Osteoblast (primary cell): ENCODE measurements around the gene PRSS3. TPM values are rescaled to one million over a fixed set of nuclear protein-coding genes. Genes with fewer than 3 reads are reported as not detected.

Experiments
- DNase-seq: peaks from one replicate; pipeline ENCODE4 v3.0.0; 2011; ENCODE audit warnings: low spot score, mixed read lengths; ENCODE audit not compliant: insufficient read length; ENCODE audit errors: missing footprints
- H2AFZ ChIP-seq: 2 replicates; pipeline ENCODE4 v1.6.0; 2011; ENCODE audit warnings: mild to moderate bottlenecking, low read length
- H3K27ac ChIP-seq: 2 replicates; pipeline ENCODE4 v1.5.1; 2011; ENCODE audit warnings: mild to moderate bottlenecking, low read depth, low read length, moderate library complexity
- H3K27me3 ChIP-seq: 2 replicates; pipeline ENCODE4 v1.6.0; 2012; ENCODE audit warnings: mild to moderate bottlenecking, control low read depth, inconsistent platforms, low read length, moderate library complexity; ENCODE audit not compliant: insufficient read depth
- H3K36me3 ChIP-seq: 2 replicates; pipeline ENCODE4 v1.5.1; 2011; ENCODE audit warnings: mild to moderate bottlenecking, low read length, control low read depth, moderate library complexity; ENCODE audit not compliant: insufficient read depth
- H3K4me1 ChIP-seq: 2 replicates; pipeline ENCODE4 v1.5.1; 2011; ENCODE audit warnings: mild to moderate bottlenecking, low read length, control low read depth, moderate library complexity; ENCODE audit not compliant: insufficient read depth
- H3K4me2 ChIP-seq: 2 replicates; pipeline ENCODE4 v1.6.0; 2011; ENCODE audit warnings: mild to moderate bottlenecking, low read length; ENCODE audit not compliant: insufficient read depth
- H3K4me3 ChIP-seq: fragments of 200-600 bp; sonication (generic); 3 replicates; pipeline ENCODE4 v1.5.1; 2012; ENCODE audit warnings: mild to moderate bottlenecking, low read length, inconsistent platforms; ENCODE audit not compliant: insufficient read depth
- H3K79me2 ChIP-seq: 2 replicates; pipeline ENCODE4 v1.6.0; 2012; ENCODE audit warnings: mild to moderate bottlenecking, low read length, control low read depth, inconsistent platforms; ENCODE audit not compliant: insufficient read depth
- H3K9me3 ChIP-seq: 2 replicates; pipeline ENCODE4 v1.5.1; 2011; ENCODE audit warnings: low read depth, low read length, control low read depth
- H4K20me1 ChIP-seq: 2 replicates; pipeline ENCODE4 v1.6.0; 2012; ENCODE audit warnings: mild to moderate bottlenecking, low read length, control low read depth; ENCODE audit not compliant: insufficient read depth
- total RNA-seq: library from RNA; depleted of rRNA; stranded (reverse); fragments of >200 nt; gene quantifications from 2 replicates; pipeline ENCODE4 v1.2.3, GENCODE V29; 2012
- TF ChIP-seq, protein P1 (sequence below): IDR thresholded peaks from 2 replicates; pipeline ENCODE4 v1.5.1; 2011; ENCODE audit warnings: mild to moderate bottlenecking, low read depth, low read length, moderate library complexity; ENCODE audit errors: extremely low read depth

PRSS3 gene
- total RNA-seq, 1 donor = 2.2 TPM

DNA sequence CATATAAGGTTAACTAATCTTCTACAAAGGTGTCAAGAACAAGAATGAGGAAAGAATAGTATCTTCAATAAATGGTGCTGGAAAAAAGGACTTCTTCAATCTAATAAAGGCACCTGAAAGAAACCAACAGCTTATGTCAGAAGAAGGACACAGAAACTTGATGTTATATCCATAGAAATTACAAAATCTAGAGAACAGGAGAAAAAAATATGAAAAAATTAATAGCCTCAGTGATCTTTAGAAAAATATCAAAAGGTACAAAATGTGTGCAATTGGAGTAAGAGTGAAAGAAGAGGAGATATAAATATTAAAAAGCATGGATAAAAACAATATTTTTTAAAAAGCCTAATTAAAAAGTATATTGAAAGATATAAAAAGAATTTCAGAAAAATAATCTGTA is 18.8 kb upstream of the PRSS3 start:
- no peak overlapping the region for H3K4me3 ChIP-seq
- H3K9me3 ChIP-seq = no peaks in the 10 kb centered on the region
- no peaks in the 10 kb centered on the region for H3K79me2 ChIP-seq
- no peak overlapping the region for H2AFZ ChIP-seq
- no peaks in the 10 kb centered on the region for H3K27me3 ChIP-seq
- no peak overlapping the region for H3K4me2 ChIP-seq
- no peaks in the 10 kb centered on the region for H4K20me1 ChIP-seq
- peaks cover 19% of the 10 kb centered on the region for H3K4me1 ChIP-seq
- H3K36me3 ChIP-seq = no peaks in the 10 kb centered on the region
- TF ChIP-seq, protein P1, sequence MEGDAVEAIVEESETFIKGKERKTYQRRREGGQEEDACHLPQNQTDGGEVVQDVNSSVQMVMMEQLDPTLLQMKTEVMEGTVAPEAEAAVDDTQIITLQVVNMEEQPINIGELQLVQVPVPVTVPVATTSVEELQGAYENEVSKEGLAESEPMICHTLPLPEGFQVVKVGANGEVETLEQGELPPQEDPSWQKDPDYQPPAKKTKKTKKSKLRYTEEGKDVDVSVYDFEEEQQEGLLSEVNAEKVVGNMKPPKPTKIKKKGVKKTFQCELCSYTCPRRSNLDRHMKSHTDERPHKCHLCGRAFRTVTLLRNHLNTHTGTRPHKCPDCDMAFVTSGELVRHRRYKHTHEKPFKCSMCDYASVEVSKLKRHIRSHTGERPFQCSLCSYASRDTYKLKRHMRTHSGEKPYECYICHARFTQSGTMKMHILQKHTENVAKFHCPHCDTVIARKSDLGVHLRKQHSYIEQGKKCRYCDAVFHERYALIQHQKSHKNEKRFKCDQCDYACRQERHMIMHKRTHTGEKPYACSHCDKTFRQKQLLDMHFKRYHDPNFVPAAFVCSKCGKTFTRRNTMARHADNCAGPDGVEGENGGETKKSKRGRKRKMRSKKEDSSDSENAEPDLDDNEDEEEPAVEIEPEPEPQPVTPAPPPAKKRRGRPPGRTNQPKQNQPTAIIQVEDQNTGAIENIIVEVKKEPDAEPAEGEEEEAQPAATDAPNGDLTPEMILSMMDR = no peak
- no peak overlapping the region for H3K27ac ChIP-seq
- no peak for DNase-seq

DNA sequence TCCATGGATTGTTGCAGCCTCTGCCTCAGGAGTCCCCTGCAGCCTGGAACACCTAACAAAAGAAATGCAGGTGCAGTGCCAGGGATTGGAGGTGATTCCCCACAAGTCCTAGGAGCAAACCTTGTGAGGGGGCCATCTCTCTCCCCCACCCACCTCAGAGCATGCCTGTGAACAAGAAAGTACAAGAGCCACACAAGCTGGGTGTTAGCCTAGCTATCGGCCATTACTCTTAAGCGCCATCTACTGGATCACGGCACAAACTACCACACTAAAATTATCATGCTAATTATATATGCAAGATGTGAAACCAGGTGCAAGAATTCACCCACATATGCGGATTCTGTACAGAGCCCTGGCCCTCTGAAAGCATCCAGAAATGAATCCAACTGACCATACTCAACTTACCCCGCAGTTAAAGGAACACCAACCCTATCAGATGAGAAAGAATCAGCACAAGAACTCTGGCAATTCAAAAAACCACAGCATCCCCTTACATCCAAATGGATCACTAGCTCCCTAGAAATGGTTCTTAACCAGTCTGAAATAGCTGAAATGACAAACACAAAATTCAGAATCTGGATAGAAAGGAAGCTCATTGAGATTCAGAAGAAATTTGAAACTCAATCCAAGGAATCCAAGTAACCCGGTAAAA is 16.5 kb upstream of the PRSS3 start:
- Histone ChIP-seq H4K20me1 (no peaks in the 10 kb centered on the region), H3K79me2 (no peaks in the 10 kb centered on the region), H3K27me3 (no peaks in the 10 kb centered on the region), H3K36me3 (no peaks in the 10 kb centered on the region), H3K4me3 (no peak overlapping the region), H3K4me2 (peak overlapping the region; percentile 46), H3K4me1 (peaks cover 32% of the 10 kb centered on the region), H2AFZ (no peak overlapping the region), H3K9me3 (no peaks in the 10 kb centered on the region), H3K27ac (no peak overlapping the region)
- TF ChIP-seq, protein P1 = peak; percentile 79
- DNase-seq = peak; percentile 80

DNA sequence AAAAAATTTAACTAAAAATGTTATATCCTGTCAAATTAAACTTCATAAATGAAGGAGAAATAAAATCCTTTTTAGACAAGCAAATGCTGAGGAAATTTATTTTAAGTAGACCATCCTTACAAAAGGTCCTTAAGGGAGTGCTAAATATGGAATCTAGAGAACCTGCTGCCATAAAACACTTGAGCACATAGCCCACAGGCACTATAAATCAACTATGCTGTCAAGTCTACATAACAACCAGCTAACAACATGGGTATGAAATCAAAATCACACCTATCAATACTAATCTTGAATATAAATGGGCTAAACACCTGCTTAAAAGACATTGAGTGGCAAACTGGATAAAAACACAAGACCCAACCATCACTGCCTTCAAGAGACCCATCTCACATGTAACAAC is 15.1 kb upstream of the PRSS3 start:
- no peak for DNase-seq
- Histone ChIP-seq H3K4me3 (no peak overlapping the region), H3K9me3 (no peaks in the 10 kb centered on the region), H3K27ac (no peak overlapping the region), H2AFZ (no peak overlapping the region), H3K4me2 (peak overlapping the region; percentile 10), H4K20me1 (no peaks in the 10 kb centered on the region), H3K27me3 (no peaks in the 10 kb centered on the region), H3K36me3 (no peaks in the 10 kb centered on the region), H3K4me1 (peaks cover 32% of the 10 kb centered on the region), H3K79me2 (no peaks in the 10 kb centered on the region)
- TF ChIP-seq, protein P1 = no peak

DNA sequence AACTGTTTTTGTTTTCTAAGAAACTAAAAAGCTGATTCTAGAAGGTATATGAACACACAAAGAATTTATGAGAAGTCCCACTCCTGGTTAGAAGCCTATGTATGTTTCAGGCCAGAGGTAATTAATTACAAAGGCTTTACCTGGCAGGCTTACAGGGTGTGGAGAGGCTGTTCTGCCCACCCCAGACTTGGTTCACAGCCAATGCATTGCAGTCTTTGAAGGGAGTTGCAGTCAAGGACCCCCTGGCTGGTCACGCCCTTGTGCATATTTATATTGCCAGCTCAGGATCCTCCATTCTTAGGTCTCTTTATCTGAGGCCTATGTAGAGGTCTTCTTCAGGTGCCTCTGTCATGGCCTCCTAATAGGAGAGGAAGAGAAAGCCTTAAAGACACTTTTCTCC is 13.6 kb upstream of the PRSS3 start:
- TF ChIP-seq, protein P1 = no peak
- no peaks in the 10 kb centered on the region for H3K79me2 ChIP-seq

More for the DNA sequence above, 13.6 kb upstream of the PRSS3 start:
- Histone ChIP-seq H3K36me3 (no peaks in the 10 kb centered on the region), H3K9me3 (no peaks in the 10 kb centered on the region), H3K27me3 (no peaks in the 10 kb centered on the region), H3K4me1 (peaks cover 32% of the 10 kb centered on the region), H2AFZ (no peak overlapping the region), H3K4me3 (no peak overlapping the region), H4K20me1 (no peaks in the 10 kb centered on the region), H3K27ac (no peak overlapping the region), H3K4me2 (peak overlapping the region; percentile 62)
- no peak for DNase-seq
